ENCODE measurements around the gene SMARCAL1. TPM values are rescaled to one million over a fixed set of nuclear protein-coding genes. Genes with fewer than 3 reads are reported as not detected.
A peak's percentile ranks its signal among the peaks of the same experiment; 100 is the strongest.

Gene SMARCAL1
- total and polyA plus RNA-seq, 9 of the 15 experiments (the other 6 are each of a cell fraction or from before 2014, with no cell fraction given): 8.2 to 27.9 (median 12.4) TPM

DNA sequence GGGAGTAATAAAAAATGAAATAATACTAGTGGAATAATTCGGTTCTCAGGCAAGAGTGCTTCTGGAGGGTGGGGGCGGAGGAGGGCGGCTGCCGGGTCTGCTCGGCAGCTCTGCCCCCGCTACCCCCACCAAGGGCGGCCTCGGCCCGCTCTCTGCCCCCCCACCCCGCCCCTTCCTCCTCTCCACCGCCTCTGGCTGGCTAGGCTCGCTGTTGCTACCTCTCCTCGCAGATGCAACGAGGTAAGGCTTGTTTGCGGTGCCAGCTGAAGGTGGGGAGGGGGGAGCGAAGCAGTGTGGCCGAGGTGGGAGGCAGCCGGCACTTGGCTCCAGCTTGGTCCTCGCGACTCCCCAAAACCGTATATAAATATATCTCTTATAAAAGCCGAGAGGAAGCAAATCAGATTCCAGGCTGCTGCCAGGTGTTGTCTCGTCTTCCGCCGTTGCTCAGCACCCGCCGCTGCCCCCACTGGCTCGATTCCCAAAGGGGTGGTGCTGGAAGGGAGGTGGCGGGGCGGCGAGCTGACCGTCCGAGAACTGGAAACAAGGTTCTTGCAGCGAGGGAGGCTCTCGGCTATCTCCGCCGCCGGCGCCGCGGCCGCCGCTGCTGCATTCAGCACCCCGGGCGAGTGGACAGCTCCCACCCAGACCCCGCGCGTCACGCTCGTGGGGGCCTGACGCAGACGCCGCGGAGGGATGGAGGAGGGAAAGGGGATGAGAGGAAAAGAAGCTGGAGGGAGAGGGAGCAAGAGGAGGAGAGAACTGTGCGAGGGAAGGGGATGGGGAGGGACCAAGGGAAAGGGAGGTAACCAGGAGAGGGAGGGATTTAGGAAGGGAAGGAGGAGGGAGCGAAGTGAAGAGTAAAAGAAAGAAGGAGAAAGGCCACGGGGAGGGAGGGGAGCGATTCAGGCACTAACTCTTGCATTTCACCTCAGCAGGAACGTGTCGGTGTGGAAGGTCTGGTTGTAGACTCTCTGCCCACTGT lies 40.3 kb upstream of the SMARCAL1 start, which contains the start of gene MARCHF4 (continued):
- TF ChIP-seq E2F5 (CRISPR knock-in tag; IDR thresholded peaks at IDR 0.05) (0 out of 2 replicates have a peak, but pooled peaks have one; percentile 49), CGGBP1 (CRISPR knock-in tag; IDR thresholded peaks at IDR 0.05) (no peak), JUNB (CRISPR knock-in tag; conservative IDR thresholded peaks at IDR 0.05) (no peak), CCAR2 (IDR thresholded peaks at IDR 0.05; ENCODE audit: low read depth, low read length) (no peak), ZNF263 (CRISPR knock-in tag; IDR thresholded peaks at IDR 0.05; ENCODE audit: borderline replicate concordance) (peak; percentile 86), MLLT1 (IDR thresholded peaks at IDR 0.05) (no peak), BRD4 (IDR thresholded peaks at IDR 0.05) (no peak), ZNF696 (CRISPR knock-in tag; conservative IDR thresholded peaks at IDR 0.05) (no peak), MCM5 (IDR thresholded peaks at IDR 0.05; ENCODE audit: low read depth) (no peak), MIER1 (IDR thresholded peaks at IDR 0.05; ENCODE audit: low read depth) (peak; percentile 98), FOXP1 (CRISPR knock-in tag; IDR thresholded peaks at IDR 0.05) (peak; percentile 90; the same call in 1 of the 2 replicates), ZNF639 (CRISPR knock-in tag; conservative IDR thresholded peaks at IDR 0.05 in 1 of 2, IDR thresholded peaks at IDR 0.05 in 1 of 2) (0 out of 4 replicates have a peak, but pooled peaks of 1 of the 2 experiments have one; percentile 30), HDAC1 (IDR thresholded peaks at IDR 0.05) (peak in 1 of 2 experiments; percentile 79; a peak in 2 of 4 replicates), SMAD3 (CRISPR knock-in tag; conservative IDR thresholded peaks at IDR 0.05) (no peak), TCFL5 (CRISPR knock-in tag; conservative IDR thresholded peaks at IDR 0.05) (no peak), FOXA3 (CRISPR knock-in tag; conservative IDR thresholded peaks at IDR 0.05 in 1 of 2, IDR thresholded peaks at IDR 0.05 in 1 of 2) (no peak), SMARCC2 (IDR thresholded peaks at IDR 0.05; ENCODE audit: low read depth) (no peak), MAFG (tag; conservative IDR thresholded peaks at IDR 0.05) (no peak), SLC30A9 (CRISPR knock-in tag; IDR thresholded peaks at IDR 0.05) (no peak), RNF2 (IDR thresholded peaks at IDR 0.05) (no peak), ZC3H11A (IDR thresholded peaks at IDR 0.05; ENCODE audit: low read depth, low read length) (no peak), PHB (CRISPR knock-in tag; IDR thresholded peaks at IDR 0.05) (no peak), MBD2 (IDR thresholded peaks at IDR 0.05; ENCODE audit: borderline replicate concordance, low read depth) (no peak), NCOA6 (IDR thresholded peaks at IDR 0.05) (peak; percentile 70; the same call in 1 of the 2 replicates)
- TF ChIP-seq, protein P1, sequence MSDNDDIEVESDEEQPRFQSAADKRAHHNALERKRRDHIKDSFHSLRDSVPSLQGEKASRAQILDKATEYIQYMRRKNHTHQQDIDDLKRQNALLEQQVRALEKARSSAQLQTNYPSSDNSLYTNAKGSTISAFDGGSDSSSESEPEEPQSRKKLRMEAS (CRISPR knock-in tag; IDR thresholded peaks at IDR 0.05): peak; percentile 51; the same call in 1 of the 2 replicates

Data from K562 (cell line).